Breast epithelium (tissue), 3 donors: ENCODE measurements around the gene NEIL3.

ENCODE experiments used
- POLR2AphosphoS5 ChIP-seq, 3 donors: sonication (generic); formaldehyde crosslinking; IDR thresholded peaks; one replicate each; pipeline ENCODE4 v1.6.1; 2017; ENCODE audit warnings: antibody characterized with exemption in 3 of 3
- TF ChIP-seq, protein P1 (sequence below), 3 donors: fragments of 450-650 bp; IDR thresholded peaks; one replicate each; pipeline ENCODE4 v1.5.1; 2016 to 2017; ENCODE audit warnings: antibody characterized with exemption in 3 of 3, mild to moderate bottlenecking in 3 of 3, moderate library complexity in 3 of 3

DNA sequence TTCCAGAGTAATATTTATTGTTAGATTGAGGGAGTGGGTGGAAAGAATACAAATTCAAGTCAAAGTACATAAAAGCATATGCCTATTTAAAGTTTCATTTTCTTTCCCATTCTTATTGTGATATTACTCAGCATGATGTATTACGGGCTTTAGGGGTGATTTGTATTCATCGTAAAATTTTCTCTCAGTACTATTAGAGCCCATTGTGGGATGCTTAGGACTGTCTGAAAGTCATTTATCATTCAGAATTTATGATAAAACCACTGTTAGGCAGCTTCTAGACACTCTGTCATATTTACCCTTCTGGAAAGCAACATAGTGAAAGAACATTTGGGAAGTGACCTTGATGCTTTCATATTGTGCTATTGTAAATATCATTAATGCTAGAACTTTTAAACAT lies 86.7 kb downstream of the NEIL3 start:
- TF ChIP-seq, protein P1, sequence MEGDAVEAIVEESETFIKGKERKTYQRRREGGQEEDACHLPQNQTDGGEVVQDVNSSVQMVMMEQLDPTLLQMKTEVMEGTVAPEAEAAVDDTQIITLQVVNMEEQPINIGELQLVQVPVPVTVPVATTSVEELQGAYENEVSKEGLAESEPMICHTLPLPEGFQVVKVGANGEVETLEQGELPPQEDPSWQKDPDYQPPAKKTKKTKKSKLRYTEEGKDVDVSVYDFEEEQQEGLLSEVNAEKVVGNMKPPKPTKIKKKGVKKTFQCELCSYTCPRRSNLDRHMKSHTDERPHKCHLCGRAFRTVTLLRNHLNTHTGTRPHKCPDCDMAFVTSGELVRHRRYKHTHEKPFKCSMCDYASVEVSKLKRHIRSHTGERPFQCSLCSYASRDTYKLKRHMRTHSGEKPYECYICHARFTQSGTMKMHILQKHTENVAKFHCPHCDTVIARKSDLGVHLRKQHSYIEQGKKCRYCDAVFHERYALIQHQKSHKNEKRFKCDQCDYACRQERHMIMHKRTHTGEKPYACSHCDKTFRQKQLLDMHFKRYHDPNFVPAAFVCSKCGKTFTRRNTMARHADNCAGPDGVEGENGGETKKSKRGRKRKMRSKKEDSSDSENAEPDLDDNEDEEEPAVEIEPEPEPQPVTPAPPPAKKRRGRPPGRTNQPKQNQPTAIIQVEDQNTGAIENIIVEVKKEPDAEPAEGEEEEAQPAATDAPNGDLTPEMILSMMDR (IDR thresholded peaks at IDR 0.05) = no peak
- TF ChIP-seq POLR2AphosphoS5 (IDR thresholded peaks at IDR 0.05) = no peak
